Peyer's patch (tissue), 4 donors: ENCODE data around the gene DUSP1.

ENCODE experiments used
- POLR2A ChIP-seq, 2 donors: fragments of 450-650 bp; IDR thresholded peaks; one replicate each; pipeline ENCODE4 v1.5.1; 2017; ENCODE audit warnings: antibody characterized with exemption in 2 of 2, mild to moderate bottlenecking in 2 of 2, moderate library complexity in 2 of 2
- TF ChIP-seq, protein P1 (sequence below), 6 experiments: fragments of 450-650 bp in 4 of 6; fragments of 200-600 bp in 2 of 6; sonication (generic) in 1 of 6; IDR thresholded peaks; one replicate each; pipeline ENCODE4 v1.5.1; 2017 to 2019; ENCODE audit warnings: antibody characterized with exemption in 6 of 6, mild to moderate bottlenecking in 3 of 6, moderate library complexity in 1 of 6

DNA sequence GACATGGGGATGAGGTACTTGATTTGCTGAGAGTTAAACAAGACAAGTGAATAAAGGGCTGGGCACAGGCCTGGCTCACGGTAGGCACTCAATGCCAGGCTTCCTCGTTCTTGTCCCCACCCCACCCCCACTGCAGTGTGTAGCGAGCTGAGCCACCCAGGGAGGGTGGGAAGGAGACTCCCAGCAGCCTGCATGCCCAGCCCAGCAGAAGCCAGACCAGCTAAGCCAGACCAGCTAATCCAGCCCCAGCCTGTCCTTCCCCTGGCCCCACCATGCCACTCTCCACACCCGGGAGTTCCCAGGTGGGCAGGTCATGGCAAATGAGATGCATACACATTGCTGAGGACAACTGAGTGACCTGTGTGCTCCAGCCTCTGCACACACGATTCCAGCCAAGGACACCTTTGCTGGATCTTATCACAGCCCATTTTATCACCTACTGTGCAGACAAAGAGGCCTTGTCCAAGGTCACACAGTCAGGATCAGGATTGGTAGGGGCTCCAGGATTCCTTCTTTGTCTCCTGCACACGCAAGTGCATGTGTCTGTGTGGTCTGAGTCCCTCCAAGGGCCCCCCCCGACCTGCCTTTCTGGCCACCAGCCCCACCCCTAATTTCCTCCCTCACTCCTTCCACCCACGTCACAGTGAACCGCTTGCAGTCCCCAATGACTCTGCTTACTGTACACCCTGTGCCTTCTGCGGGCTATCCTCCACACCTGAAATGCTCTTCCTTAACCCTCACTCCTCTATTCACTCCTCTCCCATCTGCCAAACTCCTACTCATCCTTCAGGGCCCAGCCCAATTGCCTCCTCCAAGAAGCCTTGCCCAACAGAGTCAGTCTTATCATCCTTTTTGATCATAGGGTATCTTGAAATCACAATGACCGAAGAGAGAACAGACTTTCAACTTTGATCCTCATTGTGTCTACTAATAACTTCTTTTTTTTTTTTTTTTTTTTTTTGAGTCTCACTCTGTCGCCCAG lies 26.6 kb downstream of the DUSP1 start:
- TF ChIP-seq, protein P1, sequence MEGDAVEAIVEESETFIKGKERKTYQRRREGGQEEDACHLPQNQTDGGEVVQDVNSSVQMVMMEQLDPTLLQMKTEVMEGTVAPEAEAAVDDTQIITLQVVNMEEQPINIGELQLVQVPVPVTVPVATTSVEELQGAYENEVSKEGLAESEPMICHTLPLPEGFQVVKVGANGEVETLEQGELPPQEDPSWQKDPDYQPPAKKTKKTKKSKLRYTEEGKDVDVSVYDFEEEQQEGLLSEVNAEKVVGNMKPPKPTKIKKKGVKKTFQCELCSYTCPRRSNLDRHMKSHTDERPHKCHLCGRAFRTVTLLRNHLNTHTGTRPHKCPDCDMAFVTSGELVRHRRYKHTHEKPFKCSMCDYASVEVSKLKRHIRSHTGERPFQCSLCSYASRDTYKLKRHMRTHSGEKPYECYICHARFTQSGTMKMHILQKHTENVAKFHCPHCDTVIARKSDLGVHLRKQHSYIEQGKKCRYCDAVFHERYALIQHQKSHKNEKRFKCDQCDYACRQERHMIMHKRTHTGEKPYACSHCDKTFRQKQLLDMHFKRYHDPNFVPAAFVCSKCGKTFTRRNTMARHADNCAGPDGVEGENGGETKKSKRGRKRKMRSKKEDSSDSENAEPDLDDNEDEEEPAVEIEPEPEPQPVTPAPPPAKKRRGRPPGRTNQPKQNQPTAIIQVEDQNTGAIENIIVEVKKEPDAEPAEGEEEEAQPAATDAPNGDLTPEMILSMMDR (IDR thresholded peaks at IDR 0.05), result no peak
- no peak for TF ChIP-seq POLR2A (IDR thresholded peaks at IDR 0.05)
